Activated CD4-positive, alpha-beta T cell treated with anti-CD3 and anti-CD28 coated beads for 36 hours (primary cell): ENCODE results near the gene CFAP97D2. TPM values are rescaled to one million over a fixed set of nuclear protein-coding genes. Genes with fewer than 3 reads are reported as not detected.
A peak's percentile ranks its signal among the peaks of the same experiment; 100 is the strongest.

Source experiments
- ATAC-seq: fragments of 200-7000 bp; cut with Tn5 transposase; one replicate; pipeline ENCODE4 v1.10.0; 2021; ENCODE audit warnings: mild to moderate bottlenecking, moderate library complexity
- CTCF ChIA-PET: fragments of 350-600 bp; sonication (Branson Sonifier 250); formaldehyde crosslinking; loops from one replicate; lab custom pipeline; 2021; ENCODE audit warnings: antibody characterized with exemption; lab: Charles Lee
- POLR2A ChIA-PET: fragments of 350-600 bp; sonication (Branson Sonifier 250); formaldehyde crosslinking; loops from one replicate; lab custom pipeline; 2021; ENCODE audit warnings: antibody characterized with exemption, inconsistent platforms; lab: Charles Lee
- DNase-seq: peaks from one replicate; pipeline ENCODE4 v3.0.0-alpha.2; 2020
- H3K27ac Mint-ChIP-seq: one replicate; pipeline ENCODE4 v1.8.0; 2021; ENCODE audit warnings: mixed read lengths
- H3K27me3 Mint-ChIP-seq: one replicate; pipeline ENCODE4 v1.8.0; 2021; ENCODE audit warnings: mixed read lengths
- H3K36me3 Mint-ChIP-seq: one replicate; pipeline ENCODE4 v1.8.0; 2021; ENCODE audit warnings: low read depth, mixed read lengths
- H3K4me1 Mint-ChIP-seq: one replicate; pipeline ENCODE4 v1.8.0; 2021; ENCODE audit warnings: mixed read lengths
- H3K4me3 Mint-ChIP-seq: one replicate; pipeline ENCODE4 v1.8.0; 2021; ENCODE audit warnings: mild to moderate bottlenecking, moderate library complexity, mixed read lengths
- H3K9me3 Mint-ChIP-seq: one replicate; pipeline ENCODE4 v1.8.0; 2021; ENCODE audit warnings: low read depth, mixed read lengths
- intact Hi-C, 2 experiments: fragments of 100-400 bp; cut with DNase I in 1 of 2; cut with micrococcal nuclease in 1 of 2; formaldehyde crosslinking; loops; one replicate each; pipeline versions ENCODE4 v1.14.2 to v1.15.1; 2022 to 2024; cut with DNase I, micrococcal nuclease
- microRNA-seq: library from miRNA; unstranded; fragments of <30 nt; microRNA quantifications from one replicate; pipeline ENCODE4 v1.2.0, GENCODE V29; 2021; ENCODE audit warnings: borderline replicate concordance
- total RNA-seq, 2 experiments: library from RNA; stranded (reverse); gene quantifications; one replicate each; pipeline ENCODE4 v1.2.3, GENCODE V29; 2021

Gene CFAP97D2
- total RNA-seq, 2 experiments from 2014 or later = not detected

DNA sequence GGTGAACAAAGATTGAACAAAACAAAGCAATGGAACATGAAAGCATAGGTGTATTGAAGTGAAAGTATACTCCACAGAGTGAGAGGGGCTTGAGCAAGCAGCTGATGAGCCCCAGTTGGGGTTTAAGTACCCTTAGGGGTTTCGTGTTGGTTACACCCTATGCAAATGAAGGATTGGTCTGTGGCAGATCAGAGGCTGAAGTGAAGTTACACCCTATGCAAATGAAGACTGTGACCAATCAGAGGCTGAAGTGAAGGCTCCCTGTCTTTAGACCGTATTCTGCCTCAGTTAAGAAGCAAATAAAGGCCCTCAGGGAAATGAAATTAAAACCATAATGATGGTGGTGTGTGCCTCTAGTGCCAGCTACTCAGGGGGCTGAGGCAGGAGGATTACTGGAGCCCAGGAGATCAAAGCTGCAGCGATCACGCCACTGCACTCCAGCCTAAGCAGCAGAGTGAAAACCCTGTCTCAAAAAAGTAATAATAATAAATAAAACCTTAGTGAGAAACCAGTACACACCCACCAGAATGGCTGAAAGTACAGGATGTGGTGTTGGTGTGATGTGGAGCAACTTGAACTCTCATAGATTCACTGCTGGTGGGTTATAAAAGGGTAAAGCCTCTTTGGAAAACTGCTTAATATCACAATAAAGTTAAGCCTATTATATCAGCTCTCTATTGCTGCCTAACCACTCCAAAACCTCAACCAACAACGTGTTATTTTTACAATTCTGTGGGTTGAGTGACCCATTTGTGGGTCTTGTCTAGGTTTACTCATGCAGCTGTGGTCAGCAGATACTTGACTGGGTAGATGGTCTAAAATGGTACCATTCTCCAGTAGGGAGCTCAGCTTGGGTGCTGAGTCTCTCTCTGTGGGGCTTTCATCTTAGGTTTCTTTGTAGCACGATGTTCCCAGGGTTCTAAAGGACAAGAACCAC, 89.6 kb downstream of the CFAP97D2 start:
- peak; percentile 60 for ATAC-seq
- Mint-ChIP-seq H3K4me3 (no peak overlapping the region), H3K9me3 (no peaks in the 10 kb centered on the region), H3K27me3 (no peaks in the 10 kb centered on the region), H3K27ac (peak overlapping the region; percentile 74), H3K36me3 (peaks cover 66% of the 10 kb centered on the region), H3K4me1 (peaks cover 19% of the 10 kb centered on the region)
- intact Hi-C loops = no loop called here
- ChIA-PET POLR2A (interaction anchor here (0.7 kb wide), 1 partner anchor 11 kb away, joined by 3 read pairs; no protein-coding TSS in a partner anchor), CTCF (interaction anchor here (0.8 to 1.5 kb wide), 2 partner anchors 11 to 12 kb away, joined by 3 to 4 read pairs; no protein-coding TSS in a partner anchor)
- DNase-seq = no peak

- H3K4me3 Mint-ChIP-seq = no peak overlapping the region
- H3K27ac Mint-ChIP-seq = peak overlapping the region; percentile 73
- ChIA-PET POLR2A (interaction anchor here (0.7 kb wide), 1 partner anchor 10 kb away, joined by 3 read pairs; no protein-coding TSS in a partner anchor), CTCF (interaction anchor here (0.8 to 1.5 kb wide), 2 partner anchors 10 to 13 kb away, joined by 3 to 4 read pairs; no protein-coding TSS in a partner anchor)
- no peaks in the 10 kb centered on the region for H3K9me3 Mint-ChIP-seq
- peak; percentile 18 for ATAC-seq
- intact Hi-C loops = no loop called here
- H3K4me1 Mint-ChIP-seq = peaks cover 17% of the 10 kb centered on the region
- peaks cover 65% of the 10 kb centered on the region for H3K36me3 Mint-ChIP-seq
- H3K27me3 Mint-ChIP-seq = no peaks in the 10 kb centered on the region
- no peak for DNase-seq
These were observed 90.3 kb downstream of the CFAP97D2 start for GRCh38 chr13:114269281-114269770.

Small RNA genes lying within 50 kb of the gene (microRNA-seq; reads per million reads assigned to microRNA genes)
- 1.1 reads per million for gene MIR548AR

Other genes with a start within 250 kb of the CFAP97D2 start
- gene C13orf46, start 205.2 kb upstream of the CFAP97D2 start, total RNA-seq = 1 to 10 TPM; 1.6 to 2.2 TPM
- 10 to 100 TPM; 33.0 to 34.7 TPM for gene RASA3, start 46.6 kb upstream of the CFAP97D2 start, total RNA-seq
- gene CDC16, start 55.6 kb downstream of the CFAP97D2 start, total RNA-seq = 10 to 100 TPM; 83.5 to 90.8 TPM
- 10 to 100 TPM; 41.1 to 43.3 TPM for gene UPF3A, start 102.3 kb downstream of the CFAP97D2 start, total RNA-seq
- gene CHAMP1, start 135.2 kb downstream of the CFAP97D2 start, total RNA-seq = 10 to 100 TPM; 39.4 to 54.3 TPM